ENCODE results near the gene RAPGEF4.
"Not testable (repeated sequence)": the region's sequence is repeated elsewhere in the genome, so short reads cannot be mapped to it uniquely, and the experiment has no call there.

RAPGEF4 gene

DNA sequence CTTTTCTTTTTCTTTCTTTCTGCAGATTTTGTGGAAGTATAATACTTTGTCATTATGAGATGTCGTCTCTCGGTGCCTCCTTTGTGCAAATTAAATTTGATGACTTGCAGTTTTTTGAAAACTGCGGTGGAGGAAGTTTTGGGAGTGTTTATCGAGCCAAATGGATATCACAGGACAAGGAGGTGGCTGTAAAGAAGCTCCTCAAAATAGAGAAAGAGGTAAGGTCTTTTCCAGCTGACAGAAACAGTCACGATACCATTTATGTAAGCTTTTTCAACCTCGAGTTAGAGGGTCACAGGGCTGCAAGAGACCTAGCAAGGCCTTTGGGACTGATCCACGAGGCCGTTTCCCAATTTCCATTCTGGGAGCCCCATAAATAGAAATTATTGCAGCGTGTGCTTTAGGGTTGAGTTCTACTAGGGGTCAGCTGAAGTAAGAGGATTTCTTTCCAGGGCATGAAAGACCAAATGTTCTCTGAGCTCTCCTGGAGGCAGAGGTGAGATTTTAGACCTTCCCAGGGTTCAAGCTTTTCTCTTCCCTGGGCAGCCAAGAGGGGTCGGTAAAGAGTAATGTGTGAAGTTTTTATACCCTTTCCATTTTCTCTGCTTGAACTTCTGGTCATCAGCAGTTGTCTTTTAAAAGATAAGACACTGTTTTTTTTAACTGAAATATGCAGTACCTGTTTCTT lies 355.5 kb downstream of the RAPGEF4 start:
- peaks cover 10% of the 10 kb centered on the region; the same call in 1 of the 2 replicates for H4K20me1 ChIP-seq (ENCODE audit: insufficient read depth, low read length)
- peaks cover 22% of the 10 kb centered on the region for H3K36me3 ChIP-seq (ENCODE audit: insufficient read depth, low read length)
- H3K4me3 ChIP-seq (ENCODE audit: low read depth in 1 of 2, low read length in 2 of 2) = no peak overlapping the region
- no peaks in the 10 kb centered on the region for H3K27me3 ChIP-seq (ENCODE audit: insufficient read depth, low read length, poor library complexity)
- ATAC-seq (ENCODE audit: insufficient read depth, low read depth) (no peak), DNase-seq (no peak)
- H3K27ac ChIP-seq (ENCODE audit: low read length) = no peak overlapping the region
- TF ChIP-seq, protein P1, sequence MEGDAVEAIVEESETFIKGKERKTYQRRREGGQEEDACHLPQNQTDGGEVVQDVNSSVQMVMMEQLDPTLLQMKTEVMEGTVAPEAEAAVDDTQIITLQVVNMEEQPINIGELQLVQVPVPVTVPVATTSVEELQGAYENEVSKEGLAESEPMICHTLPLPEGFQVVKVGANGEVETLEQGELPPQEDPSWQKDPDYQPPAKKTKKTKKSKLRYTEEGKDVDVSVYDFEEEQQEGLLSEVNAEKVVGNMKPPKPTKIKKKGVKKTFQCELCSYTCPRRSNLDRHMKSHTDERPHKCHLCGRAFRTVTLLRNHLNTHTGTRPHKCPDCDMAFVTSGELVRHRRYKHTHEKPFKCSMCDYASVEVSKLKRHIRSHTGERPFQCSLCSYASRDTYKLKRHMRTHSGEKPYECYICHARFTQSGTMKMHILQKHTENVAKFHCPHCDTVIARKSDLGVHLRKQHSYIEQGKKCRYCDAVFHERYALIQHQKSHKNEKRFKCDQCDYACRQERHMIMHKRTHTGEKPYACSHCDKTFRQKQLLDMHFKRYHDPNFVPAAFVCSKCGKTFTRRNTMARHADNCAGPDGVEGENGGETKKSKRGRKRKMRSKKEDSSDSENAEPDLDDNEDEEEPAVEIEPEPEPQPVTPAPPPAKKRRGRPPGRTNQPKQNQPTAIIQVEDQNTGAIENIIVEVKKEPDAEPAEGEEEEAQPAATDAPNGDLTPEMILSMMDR (IDR thresholded peaks at IDR 0.05; ENCODE audit: borderline replicate concordance, extremely low read depth, low read length, poor library complexity, severe bottlenecking) = peak; percentile 28
- TF ChIP-seq EZH2 (IDR thresholded peaks at IDR 0.05; ENCODE audit: borderline replicate concordance, low read depth, low read length, severe bottlenecking) = no peak
- H3K9me3 ChIP-seq (ENCODE audit: insufficient read depth, low read length, severe bottlenecking) = no peaks in the 10 kb centered on the region
- peaks cover 17% of the 10 kb centered on the region for H3K79me2 ChIP-seq (ENCODE audit: insufficient read depth, low read length)
- no peak overlapping the region for H3K4me2 ChIP-seq (ENCODE audit: insufficient read depth, low read length)
- no peaks in the 10 kb centered on the region for H3K4me1 ChIP-seq (ENCODE audit: insufficient read depth, low read length)
- no peak overlapping the region for H2AFZ ChIP-seq (ENCODE audit: low read depth, low read length)
- no peak overlapping the region for H3K9ac ChIP-seq (ENCODE audit: low read depth, low read length)

DNA sequence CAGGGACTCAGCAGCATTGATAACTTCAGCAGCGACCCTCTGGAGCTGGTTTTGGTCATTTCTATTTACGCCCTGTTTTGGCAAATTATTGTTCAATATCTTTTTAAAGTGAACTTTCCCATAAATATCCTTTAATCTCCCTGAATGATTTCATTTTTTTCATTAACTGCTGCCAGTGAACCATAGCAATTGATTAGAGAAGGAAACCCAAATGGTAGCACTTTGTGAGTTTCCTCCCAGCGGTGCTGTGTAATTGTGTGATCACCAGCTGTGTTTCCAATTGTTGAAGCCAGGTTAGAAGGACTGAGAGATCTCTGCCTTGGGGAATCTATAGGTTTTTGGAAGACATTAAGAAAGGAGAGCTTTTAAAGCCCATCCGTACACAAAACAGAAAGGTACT lies 356.3 kb downstream of the RAPGEF4 start:
- DNase-seq (no peak), ATAC-seq (ENCODE audit: insufficient read depth, low read depth) (no peak)
- H2AFZ ChIP-seq (ENCODE audit: low read depth, low read length) = no peak overlapping the region
- no peak overlapping the region for H3K9ac ChIP-seq (ENCODE audit: low read depth, low read length)
- H3K27me3 ChIP-seq (ENCODE audit: insufficient read depth, low read length, poor library complexity) = no peaks in the 10 kb centered on the region
- H3K79me2 ChIP-seq (ENCODE audit: insufficient read depth, low read length) = peaks cover 12% of the 10 kb centered on the region
- no peak for TF ChIP-seq EZH2 (IDR thresholded peaks at IDR 0.05; ENCODE audit: borderline replicate concordance, low read depth, low read length, severe bottlenecking)
- TF ChIP-seq, protein P1 (IDR thresholded peaks at IDR 0.05; ENCODE audit: borderline replicate concordance, extremely low read depth, low read length, poor library complexity, severe bottlenecking) = no peak
- no peak overlapping the region for H3K27ac ChIP-seq (ENCODE audit: low read length)
- H3K4me2 ChIP-seq (ENCODE audit: insufficient read depth, low read length) = no peak overlapping the region
- H3K4me1 ChIP-seq (ENCODE audit: insufficient read depth, low read length) = no peaks in the 10 kb centered on the region
- H3K36me3 ChIP-seq (ENCODE audit: insufficient read depth, low read length) = peaks cover 27% of the 10 kb centered on the region
- H3K4me3 ChIP-seq (ENCODE audit: low read depth in 1 of 2, low read length in 2 of 2) = no peak overlapping the region
- H3K9me3 ChIP-seq (ENCODE audit: insufficient read depth, low read length, severe bottlenecking) = no peaks in the 10 kb centered on the region
- H4K20me1 ChIP-seq (ENCODE audit: insufficient read depth, low read length) = peaks cover 5% of the 10 kb centered on the region; the same call in 1 of the 2 replicates

DNA sequence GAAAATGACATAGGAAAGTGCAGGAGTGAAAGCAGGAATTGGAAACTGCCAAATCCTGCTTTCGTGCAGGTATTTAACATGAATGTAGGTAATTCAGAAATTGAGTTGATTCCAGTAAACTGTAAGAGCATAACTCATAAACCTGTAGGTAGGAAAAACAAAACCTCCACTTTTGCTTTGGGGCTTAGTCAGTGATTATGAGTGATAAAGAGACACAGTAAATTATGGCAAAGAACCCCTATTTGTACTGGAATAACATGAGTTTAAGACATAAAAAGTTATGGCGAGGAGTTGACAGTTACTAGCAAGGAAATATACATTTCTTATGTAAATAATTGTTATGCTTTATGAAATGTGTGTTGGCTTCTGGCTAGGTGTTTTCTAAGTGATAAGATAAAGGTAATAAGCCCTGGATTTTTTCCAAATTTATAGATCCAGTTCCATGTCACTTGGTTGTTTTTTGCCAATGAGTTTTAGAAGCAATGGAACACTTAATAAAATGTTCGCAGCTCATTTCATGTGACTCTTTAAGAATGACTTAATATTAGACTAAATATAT lies 357.3 kb downstream of the RAPGEF4 start:
- H3K9ac ChIP-seq (ENCODE audit: low read depth, low read length) = no peak overlapping the region
- no peaks in the 10 kb centered on the region for H3K9me3 ChIP-seq (ENCODE audit: insufficient read depth, low read length, severe bottlenecking)
- H3K36me3 ChIP-seq (ENCODE audit: insufficient read depth, low read length) = peaks cover 27% of the 10 kb centered on the region
- no peak overlapping the region for H2AFZ ChIP-seq (ENCODE audit: low read depth, low read length)
- no peak overlapping the region for H3K27ac ChIP-seq (ENCODE audit: low read length)
- DNase-seq (no peak), ATAC-seq (ENCODE audit: insufficient read depth, low read depth) (no peak)
- H3K4me1 ChIP-seq (ENCODE audit: insufficient read depth, low read length) = no peaks in the 10 kb centered on the region
- TF ChIP-seq, protein P1 (IDR thresholded peaks at IDR 0.05; ENCODE audit: borderline replicate concordance, extremely low read depth, low read length, poor library complexity, severe bottlenecking) = no peak
- TF ChIP-seq EZH2 (IDR thresholded peaks at IDR 0.05; ENCODE audit: borderline replicate concordance, low read depth, low read length, severe bottlenecking) = no peak
- peaks cover 9% of the 10 kb centered on the region for H3K79me2 ChIP-seq (ENCODE audit: insufficient read depth, low read length)
- no peak overlapping the region for H3K4me2 ChIP-seq (ENCODE audit: insufficient read depth, low read length)
- H3K4me3 ChIP-seq (ENCODE audit: low read depth in 1 of 2, low read length in 2 of 2) = no peak overlapping the region
- H4K20me1 ChIP-seq (ENCODE audit: insufficient read depth, low read length) = peaks cover 5% of the 10 kb centered on the region; the same call in 1 of the 2 replicates
- H3K27me3 ChIP-seq (ENCODE audit: insufficient read depth, low read length, poor library complexity) = no peaks in the 10 kb centered on the region

DNA sequence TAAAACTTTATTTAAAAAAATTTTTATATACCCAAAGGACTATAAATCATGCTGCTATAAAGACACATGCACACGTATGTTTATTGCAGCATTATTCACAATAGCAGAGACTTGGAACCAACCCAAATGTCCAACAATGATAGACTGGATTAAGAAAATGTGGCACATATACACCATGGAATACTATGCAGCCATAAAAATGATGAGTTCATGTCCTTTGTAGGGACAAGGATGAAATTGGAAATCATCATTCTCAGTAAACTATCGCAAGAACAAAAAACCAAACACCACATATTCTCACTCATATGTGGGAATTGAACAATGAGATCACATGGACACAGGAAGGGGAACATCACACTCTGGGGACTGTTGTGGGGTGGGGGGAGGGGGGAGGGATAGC lies 358.0 kb downstream of the RAPGEF4 start:
- not testable (repeated sequence) for H3K27me3 ChIP-seq (ENCODE audit: insufficient read depth, low read length, poor library complexity); H3K4me1 ChIP-seq (ENCODE audit: insufficient read depth, low read length); ATAC-seq (ENCODE audit: insufficient read depth, low read depth); H2AFZ ChIP-seq (ENCODE audit: low read depth, low read length); H3K79me2 ChIP-seq (ENCODE audit: insufficient read depth, low read length); H3K9ac ChIP-seq (ENCODE audit: low read depth, low read length); DNase-seq; H4K20me1 ChIP-seq (ENCODE audit: insufficient read depth, low read length); H3K9me3 ChIP-seq (ENCODE audit: insufficient read depth, low read length, severe bottlenecking); H3K27ac ChIP-seq (ENCODE audit: low read length); H3K4me2 ChIP-seq (ENCODE audit: insufficient read depth, low read length); H3K4me3 ChIP-seq (ENCODE audit: low read depth in 1 of 2, low read length in 2 of 2)
- H3K36me3 ChIP-seq (ENCODE audit: insufficient read depth, low read length) = peaks cover 27% of the 10 kb centered on the region

All from DND-41 (cell line).